Right forelimb (tissue), 1 donor: ENCODE data around the gene CNTN2.

Experiments used
- DNase-seq: peaks from one replicate; pipeline ENCODE4 v3.0.0-alpha.2; 2018

CNTN2 gene

DNA sequence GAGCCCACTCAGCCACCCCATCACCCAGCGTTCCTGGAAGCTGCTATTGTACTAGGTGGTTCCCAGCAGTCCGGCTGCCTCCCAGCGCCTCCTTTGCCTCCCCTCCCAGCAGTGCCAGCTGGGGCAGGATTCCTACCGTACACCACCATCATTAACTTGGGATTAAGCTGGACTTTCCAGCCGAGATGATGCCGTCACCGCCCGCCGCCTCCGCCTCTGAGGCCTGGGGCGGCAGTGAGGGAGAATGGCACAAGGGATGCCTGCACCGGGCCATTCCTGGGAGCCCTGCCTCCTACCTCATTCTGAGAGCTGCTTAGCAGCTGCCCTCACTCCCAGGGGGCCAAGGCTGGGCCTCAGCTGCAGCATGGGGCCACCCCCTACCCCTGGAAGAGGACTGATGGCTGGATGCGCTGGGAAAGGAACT is 13.2 kb downstream of the CNTN2 start:
- DNase-seq = no peak

DNA sequence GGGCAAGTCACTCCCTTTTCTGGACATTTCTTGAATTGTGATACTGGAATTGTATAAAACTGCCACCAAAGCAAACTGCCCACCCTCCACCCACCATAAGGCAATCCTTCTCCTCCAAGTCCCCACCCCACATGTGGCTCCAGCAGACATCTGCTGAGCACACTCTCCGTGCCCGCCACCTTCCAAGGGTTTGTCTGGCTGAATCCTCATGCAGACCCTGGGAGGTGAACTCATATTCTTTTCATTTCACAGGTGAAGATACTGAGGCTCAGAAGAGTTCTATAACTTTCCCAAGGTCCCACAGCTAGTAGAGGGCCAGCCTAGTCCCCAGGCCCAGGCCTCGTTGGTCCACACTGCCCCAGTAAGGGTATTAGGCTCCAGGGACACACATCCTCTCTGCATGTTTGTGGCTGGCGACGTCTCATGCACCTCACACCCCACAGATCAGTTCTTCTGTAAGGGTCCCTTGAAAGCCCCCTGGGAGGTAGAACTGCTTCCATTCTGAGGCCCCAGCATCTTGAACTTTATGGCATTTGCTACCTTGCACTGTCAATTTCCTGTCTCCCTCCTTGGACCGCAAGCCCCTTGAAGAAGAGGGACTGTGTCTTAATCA is 14.1 kb downstream of the CNTN2 start:
- no peak for DNase-seq

DNA sequence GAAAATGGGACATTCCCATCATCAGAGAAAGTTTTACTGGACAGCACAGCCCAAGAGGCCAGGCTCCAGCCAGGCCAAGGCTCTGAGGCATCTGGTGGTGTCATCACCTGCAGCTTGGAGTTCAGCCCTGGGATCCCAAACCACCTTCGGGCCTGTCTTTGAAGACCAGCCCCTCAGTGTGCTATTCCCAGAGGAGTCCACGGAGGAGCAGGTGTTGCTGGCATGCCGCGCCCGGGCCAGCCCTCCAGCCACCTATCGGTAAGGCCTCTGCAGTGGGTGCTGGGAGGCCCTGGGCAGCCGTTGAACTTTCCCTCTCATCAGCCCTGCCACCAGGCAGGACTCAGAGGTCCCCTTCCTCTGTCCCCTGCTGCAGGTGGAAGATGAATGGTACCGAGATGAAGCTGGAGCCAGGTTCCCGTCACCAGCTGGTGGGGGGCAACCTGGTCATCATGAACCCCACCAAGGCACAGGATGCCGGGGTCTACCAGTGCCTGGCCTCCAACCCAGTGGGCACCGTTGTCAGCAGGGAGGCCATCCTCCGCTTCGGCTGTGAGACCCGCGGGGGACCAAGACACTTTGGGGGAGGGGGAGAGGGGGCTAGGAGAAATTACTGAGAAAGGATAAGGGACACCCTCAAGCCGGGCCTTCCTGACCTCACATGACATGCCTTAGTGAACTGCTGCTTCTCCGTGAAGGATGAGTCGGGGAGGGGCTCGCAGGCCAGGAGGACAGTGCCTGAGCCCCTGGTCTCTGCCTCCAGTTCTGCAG is 15.0 kb downstream of the CNTN2 start:
- DNase-seq = no peak

DNA sequence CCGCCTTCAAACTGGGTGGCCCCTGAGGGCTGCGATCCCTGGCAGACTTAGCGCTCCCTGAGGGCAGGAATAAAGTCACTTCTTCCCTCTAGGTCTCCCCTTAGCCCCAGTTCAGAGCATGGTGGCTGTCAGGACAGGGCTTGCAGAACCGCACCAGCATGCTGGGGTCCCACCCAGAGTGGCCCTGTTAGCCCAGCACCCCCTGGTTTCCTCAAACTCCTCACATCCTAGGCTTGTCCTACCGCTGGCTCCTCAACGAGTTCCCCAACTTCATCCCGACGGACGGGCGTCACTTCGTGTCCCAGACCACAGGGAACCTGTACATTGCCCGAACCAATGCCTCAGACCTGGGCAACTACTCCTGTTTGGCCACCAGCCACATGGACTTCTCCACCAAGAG is 15.8 kb downstream of the CNTN2 start:
- DNase-seq = no peak

DNA sequence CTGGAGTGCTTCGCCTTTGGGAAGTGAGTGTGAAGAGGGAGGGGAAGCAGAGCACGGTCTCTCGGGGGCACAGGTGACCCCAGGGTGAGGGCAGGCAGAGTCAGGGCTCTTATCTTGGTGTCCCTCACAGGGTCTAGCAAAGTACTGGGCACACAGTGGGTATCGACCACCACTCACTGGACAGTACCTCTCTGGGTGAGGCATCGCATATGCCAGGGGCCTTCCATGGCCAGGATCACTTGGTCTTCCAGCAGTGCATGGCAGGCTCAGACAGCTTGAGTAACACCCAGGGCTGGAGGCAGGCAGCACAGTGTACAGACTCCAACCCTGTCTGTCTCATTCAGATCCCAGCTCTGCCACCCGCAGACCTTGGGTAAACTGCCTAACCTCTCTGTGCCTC is 16.6 kb downstream of the CNTN2 start:
- DNase-seq = no peak

DNA sequence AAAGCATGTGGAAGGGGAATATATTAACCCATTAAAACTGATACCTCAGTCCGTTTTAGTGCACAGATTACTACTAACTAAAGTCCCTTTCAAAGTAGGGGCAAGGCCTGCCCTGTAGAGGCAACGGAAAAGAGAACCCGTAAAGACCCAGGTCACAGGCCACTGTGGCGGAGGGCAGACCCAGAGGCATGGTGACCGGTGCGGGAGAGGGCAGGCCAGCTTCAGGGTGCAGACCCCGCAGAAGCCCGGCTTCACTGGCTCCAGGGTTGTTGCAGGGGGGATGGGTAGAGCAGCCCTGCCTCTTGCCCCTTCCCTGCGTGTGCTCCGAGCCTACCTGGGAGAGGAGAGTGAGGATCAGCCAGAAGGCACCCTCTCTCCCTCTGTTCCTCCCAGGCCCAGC is 17.7 kb downstream of the CNTN2 start:
- no peak for DNase-seq

DNA sequence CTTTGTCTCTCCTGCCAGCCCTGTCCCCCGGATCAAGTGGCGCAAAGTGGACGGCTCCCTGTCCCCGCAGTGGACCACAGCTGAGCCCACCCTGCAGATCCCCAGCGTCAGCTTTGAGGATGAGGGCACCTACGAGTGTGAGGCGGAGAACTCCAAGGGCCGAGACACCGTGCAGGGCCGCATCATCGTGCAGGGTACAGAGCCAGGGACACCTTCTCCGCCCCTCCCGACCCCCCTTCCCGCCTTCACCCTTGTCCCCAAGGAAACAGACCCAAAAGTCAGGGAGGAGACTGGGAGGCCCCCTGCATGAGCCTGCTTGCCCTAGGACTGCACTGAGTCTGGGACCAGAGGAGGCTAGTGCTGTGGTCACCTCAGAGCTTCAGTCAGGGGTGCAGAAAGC is 18.2 kb downstream of the CNTN2 start:
- DNase-seq = no peak

DNA sequence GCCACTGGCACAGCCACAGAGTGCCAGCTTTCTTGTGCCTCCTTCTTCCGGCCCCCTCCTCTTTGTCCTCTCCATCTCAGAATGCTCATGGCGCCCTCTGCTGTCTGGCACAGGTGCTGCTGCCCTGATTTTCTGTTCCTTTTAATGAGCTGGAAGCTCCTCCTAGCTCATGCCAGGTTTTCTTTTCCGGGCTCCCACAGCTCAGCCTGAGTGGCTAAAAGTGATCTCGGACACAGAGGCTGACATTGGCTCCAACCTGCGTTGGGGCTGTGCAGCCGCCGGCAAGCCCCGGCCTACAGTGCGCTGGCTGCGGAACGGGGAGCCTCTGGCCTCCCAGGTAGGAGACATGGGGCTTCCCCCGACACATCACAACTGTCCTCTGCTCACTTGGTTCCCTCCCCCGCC is 18.7 kb downstream of the CNTN2 start:
- peak; percentile 91 for DNase-seq

DNA sequence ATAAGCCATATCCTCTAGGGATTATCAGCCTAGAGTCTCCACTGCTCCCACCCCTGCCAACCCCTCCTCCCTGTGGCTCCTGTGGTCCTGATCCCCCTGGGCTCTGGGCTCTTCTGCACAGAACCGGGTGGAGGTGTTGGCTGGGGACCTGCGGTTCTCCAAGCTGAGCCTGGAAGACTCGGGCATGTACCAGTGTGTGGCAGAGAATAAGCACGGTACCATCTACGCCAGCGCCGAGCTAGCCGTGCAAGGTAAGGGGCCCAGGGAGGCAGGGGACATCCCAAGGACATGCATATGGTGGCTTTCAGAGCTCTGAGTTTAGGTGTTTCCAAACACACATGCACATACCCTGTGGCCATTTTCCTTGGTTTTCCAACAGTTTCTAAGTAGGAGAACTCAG is 19.3 kb downstream of the CNTN2 start:
- DNase-seq = no peak

DNA sequence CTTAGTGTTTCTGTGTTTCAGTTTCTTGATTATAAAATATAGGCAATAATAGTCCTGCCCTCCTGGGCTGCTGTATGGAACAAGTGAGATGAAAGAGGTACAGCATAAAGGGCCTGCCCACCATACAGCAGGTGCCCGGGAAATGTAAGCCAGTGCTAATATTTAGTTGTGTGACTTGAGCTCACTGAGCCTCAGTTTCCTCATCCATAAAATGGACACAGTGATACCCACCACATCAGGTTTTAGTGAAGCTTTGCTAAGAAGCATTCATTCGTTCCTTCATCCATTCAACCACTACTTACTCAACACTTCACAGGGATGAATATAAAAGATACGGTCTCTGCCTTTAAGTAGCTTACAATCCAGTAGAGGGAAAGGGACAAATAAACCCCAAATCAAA is 19.9 kb downstream of the CNTN2 start:
- DNase-seq = no peak

DNA sequence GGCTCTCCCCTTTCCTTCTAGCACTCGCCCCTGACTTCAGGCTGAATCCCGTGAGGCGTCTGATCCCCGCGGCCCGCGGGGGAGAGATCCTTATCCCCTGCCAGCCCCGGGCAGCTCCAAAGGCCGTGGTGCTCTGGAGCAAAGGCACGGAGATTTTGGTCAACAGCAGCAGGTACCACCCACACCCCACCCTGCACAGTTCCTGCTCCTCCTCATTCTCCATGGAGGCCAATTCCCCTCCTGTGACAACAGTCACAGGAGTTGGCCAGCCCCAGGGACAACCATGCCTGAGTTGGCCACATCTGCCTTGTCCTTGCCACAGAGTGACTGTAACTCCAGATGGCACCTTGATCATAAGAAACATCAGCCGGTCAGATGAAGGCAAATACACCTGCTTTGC is 21.3 kb downstream of the CNTN2 start:
- no peak for DNase-seq

DNA sequence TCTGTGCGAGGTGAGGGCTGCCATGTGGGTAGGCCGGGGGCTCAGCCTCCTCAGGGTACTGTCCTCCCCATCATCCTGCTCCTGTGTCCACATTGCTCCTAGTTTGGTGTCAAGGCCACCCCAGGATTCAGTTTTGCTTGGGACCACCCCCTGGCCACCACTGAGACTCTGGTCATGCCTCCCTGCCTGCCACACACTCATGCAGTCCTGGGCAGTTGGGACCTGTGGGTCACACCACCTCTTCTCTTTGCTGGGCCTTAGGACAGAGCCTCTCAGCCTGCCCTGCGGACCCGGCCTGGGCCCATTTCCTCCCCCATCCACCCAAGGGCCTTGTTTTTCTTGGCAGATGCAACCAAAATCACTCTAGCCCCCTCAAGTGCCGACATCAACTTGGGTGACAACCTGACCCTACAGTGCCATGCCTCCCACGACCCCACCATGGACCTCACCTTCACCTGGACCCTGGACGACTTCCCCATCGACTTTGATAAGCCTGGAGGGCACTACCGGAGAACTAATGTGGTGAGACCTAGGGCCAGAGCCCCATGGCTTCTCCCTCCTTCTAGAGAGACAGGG is 21.8 kb downstream of the CNTN2 start:
- no peak for DNase-seq

DNA sequence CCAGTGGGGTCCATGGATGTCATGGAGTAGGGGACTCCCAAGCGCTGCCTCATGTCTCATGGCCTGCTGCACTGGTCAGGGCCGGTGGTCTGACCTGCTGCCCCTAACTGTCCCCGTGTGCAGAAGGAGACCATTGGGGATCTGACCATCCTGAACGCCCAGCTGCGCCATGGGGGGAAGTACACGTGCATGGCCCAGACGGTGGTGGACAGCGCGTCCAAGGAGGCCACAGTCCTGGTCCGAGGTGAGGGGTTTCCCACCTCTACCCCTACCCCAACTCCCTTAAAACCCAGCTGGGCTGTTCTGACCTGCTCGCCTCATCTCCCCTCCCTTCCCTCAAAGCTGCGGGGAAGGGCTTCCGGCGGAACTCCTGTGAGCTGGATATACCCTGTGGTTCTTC is 22.7 kb downstream of the CNTN2 start:
- no peak for DNase-seq

DNA sequence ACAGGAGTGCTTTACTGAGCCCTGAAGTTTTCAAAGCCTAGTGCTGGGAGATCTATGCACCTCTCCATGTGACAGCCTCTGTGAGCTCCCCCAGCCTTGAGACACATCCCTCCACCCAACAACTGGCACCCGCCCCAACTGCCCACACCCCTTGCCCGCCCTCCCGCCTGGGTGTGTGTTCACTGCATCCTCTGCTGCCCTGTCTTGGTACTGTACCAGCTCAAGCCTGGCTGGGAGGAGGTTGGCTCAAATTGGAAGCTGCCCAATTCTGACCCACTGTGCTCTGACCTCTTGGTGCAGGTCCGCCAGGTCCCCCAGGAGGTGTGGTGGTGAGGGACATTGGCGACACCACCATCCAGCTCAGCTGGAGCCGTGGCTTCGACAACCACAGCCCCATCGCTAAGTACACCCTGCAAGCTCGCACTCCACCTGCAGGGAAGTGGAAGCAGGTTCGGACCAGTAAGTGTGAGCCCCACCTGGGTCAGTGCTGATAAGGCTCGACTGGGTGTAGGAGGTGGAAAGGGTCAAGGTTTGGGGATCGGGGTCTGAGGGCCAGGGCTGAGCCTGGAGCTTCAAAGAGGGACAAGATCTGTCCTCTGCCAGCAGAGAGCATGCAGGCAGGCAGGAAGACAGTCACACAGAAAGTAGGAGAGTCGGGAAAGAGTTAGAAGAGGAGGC is 23.3 kb downstream of the CNTN2 start:
- no peak for DNase-seq

DNA sequence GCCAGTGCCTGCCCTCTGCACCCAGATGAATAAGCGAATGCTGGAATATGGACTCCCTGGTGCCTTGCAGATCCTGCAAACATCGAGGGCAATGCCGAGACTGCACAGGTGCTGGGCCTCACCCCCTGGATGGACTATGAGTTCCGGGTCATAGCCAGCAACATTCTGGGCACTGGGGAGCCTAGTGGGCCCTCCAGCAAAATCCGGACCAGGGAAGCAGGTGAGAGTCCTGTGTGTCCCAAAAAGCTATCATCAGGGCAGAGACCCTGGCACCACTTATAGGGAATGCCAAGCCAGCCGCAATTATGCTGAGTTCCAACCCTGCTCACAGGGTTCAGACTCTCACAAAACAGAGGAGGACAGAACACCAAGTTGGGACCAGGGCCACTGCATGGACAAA is 24.0 kb downstream of the CNTN2 start:
- no peak for DNase-seq

DNA sequence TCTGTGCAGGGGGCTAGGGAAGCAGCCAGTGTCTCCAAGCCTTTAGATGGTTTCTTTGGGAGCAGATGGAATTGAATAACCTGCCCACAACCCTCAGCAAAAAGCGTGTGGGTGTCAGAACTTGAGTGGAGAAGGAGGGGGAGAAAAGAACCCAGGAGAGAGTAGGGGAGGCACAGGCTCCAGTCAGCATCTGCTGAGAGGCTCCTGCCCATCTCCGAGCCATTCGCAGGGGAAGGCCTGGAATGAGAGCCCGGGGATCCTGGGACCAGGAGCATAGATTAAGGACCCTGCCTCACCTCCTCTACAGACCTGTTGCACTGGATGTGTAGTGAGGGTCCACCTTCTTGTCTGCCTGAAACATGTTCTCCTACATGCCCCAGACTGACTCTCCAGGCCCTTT is 25.0 kb downstream of the CNTN2 start:
- DNase-seq = no peak

DNA sequence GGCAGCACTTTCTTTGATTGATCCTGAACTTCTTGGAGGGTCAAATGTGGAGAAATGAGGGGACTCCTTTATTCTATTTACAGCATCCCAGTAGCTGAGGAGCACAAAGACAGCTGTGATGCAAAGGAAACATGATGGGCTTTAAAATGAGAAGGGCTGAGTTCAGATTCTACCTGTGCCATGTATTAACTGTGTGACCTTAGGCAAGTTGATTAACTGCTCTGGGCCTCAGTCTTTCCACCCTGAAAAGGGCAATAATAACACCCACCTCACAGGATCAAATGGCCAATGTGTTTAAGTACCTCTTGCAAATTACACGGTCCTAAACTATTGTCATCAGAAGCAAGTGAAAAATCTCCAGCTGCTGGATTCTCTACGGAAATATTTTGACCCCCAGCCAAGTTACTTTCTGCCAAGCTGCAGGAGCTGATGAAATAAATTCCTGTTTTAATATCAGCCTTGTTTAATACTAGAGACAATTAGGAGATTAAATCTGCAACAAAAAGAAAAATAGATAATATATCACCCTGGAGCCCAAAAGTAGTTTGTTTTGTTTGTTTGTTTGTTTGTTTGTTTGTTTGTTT is 25.5 kb downstream of the CNTN2 start:
- DNase-seq = no peak

DNA sequence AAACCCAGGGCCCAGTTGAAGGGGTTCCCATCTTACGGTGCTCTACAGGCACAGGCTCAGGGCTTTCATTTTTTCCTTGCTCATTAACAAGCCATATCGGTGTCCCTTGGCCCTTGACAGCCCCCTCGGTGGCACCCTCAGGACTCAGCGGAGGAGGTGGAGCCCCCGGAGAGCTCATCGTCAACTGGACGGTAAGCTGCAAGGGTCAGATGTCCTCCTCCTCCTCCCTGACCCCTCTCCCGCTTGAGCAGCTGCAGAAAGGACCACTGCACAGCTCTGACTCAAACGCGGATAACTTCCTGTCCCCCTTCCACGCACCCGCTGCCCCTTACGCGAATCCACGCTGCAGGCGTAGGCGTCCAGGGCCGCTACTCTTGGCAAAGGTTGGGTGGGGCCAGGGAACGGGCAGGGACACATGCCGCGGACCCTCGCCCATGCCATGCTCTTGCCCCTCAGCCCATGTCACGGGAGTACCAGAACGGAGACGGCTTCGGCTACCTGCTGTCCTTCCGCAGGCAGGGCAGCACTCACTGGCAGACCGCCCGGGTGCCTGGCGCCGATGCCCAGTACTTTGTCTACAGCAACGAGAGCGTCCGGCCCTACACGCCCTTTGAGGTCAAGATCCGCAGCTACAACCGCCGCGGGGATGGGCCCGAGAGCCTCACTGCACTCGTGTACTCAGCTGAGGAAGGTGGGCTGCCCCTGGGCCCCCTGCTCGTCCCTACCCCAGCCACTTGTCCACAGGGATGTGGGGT is 26.5 kb downstream of the CNTN2 start:
- no peak for DNase-seq

DNA sequence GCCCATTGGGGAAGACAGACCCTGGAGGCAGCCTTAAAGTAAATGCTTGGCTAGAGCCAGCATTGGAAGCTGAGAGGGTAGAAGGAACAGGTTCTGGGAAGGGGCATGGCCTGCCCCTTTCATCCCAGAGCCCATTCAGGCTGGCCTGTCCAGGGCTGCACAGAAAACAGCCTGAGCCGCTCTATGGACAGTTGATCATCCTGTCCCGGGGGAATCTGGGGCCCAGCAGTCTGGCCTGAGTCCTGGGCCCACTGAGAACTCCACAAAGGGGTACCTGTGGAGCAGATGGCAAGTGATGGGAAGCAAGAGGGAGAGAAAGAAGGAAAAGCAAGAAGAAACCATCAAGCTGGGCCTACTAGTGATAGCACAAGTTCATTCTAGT is 28.0 kb downstream of the CNTN2 start:
- no peak for DNase-seq

DNA sequence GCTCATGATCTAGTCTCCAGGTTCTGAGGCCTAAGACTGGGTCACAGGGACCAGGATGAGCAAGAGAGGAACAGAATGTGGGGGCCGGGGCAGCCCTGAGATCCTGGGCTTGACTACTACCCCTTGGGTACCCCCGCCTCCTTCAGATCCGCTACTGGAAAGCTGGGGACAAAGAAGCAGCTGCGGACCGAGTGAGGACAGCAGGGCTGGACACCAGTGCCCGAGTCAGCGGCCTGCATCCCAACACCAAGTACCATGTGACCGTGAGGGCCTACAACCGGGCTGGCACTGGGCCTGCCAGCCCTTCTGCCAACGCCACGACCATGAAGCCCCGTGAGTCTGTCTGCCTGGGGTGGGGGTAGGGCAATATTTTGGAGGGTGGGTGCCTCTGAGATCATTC is 28.8 kb downstream of the CNTN2 start:
- no peak for DNase-seq

DNA sequence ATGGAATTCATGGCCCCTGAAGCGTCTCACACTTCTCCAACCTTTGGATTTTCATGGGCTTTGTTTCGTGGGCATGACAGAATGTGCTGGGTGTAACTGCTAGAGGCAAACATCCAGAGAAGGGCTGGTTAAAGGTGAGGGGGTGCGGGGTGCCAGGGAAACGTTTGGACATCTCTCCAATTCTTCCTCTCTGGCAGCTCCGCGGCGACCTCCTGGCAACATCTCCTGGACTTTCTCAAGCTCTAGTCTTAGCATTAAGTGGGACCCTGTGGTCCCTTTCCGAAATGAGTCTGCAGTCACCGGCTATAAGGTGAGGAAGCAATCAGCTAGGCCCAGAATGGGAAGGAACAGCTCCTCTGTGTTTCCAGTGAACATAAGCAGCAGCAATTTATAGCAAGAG is 29.3 kb downstream of the CNTN2 start:
- DNase-seq = no peak

DNA sequence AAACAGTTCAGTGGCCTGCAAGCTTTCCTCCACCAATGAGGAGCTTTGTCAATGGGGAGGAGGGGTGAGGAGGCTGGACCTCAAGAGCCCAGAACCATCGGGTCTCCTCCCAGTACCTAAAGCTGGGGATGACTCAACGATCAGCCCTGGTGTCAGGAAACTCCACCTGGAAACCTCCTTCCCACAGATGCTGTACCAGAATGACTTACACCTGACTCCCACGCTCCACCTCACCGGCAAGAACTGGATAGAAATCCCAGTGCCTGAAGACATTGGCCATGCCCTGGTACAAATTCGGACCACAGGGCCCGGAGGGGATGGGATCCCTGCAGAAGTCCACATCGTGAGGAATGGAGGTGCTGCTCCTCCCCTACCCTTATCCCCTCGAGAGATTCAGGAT is 29.9 kb downstream of the CNTN2 start:
- no peak for DNase-seq

DNA sequence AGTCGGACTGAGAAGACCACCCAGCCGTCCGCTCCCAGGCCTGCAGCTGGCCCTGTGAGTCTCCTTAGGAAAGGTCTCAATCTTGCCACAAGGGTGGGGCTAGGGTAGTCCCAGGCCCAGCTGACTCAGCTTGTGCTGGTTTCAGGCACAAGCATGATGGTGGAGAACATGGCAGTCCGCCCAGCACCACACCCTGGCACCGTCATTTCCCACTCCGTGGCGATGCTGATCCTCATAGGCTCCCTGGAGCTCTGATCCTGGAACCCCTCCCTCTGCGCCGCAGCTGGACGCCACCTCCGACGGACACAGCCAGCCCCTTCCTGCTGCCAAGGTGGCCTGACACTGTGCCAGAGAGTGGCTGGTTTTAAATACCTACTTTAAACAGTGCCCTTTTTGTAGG is 30.5 kb downstream of the CNTN2 start:
- DNase-seq = no peak
